ENCODE results near the gene SPDEF. TPM values are rescaled to one million over a fixed set of nuclear protein-coding genes. Genes with fewer than 3 reads are reported as not detected.

The SPDEF gene
- total RNA-seq, 1 donor, result not detected

- Histone ChIP-seq H2AFZ (ENCODE audit: low read length) (no peak overlapping the region), H4K20me1 (ENCODE audit: insufficient read depth, low read length) (peaks cover 9% of the 10 kb centered on the region)
- no peak for DNase-seq (ENCODE audit: insufficient read length, low spot score, missing footprints)
Measured at GRCh38 chr6:34570066-34570833, 14.1 kb upstream of the SPDEF start.

GRCh38 chr6:34569361-34569973, 13.3 kb upstream of the SPDEF start:
- TF ChIP-seq CTCF (IDR thresholded peaks at IDR 0.05; ENCODE audit: extremely low read depth, low read depth, low read length), result no peak
- H4K20me1 ChIP-seq (ENCODE audit: insufficient read depth, low read length), result peaks cover 7% of the 10 kb centered on the region
- no peak overlapping the region for H3K4me3 ChIP-seq (ENCODE audit: insufficient read depth, low read length)
- peak; percentile 59 for DNase-seq (ENCODE audit: insufficient read length, low spot score, missing footprints)
- H3K27me3 ChIP-seq (ENCODE audit: insufficient read depth, low read length), result peaks cover 3% of the 10 kb centered on the region
- H3K79me2 ChIP-seq (ENCODE audit: insufficient read depth, low read length), result no peaks in the 10 kb centered on the region
- no peaks in the 10 kb centered on the region for H3K36me3 ChIP-seq (ENCODE audit: insufficient read depth, low read length)
- H3K4me1 ChIP-seq (ENCODE audit: insufficient read depth, low read length), result no peaks in the 10 kb centered on the region
- no peak overlapping the region for H3K27ac ChIP-seq (ENCODE audit: low read depth, low read length)
- no peak overlapping the region for H2AFZ ChIP-seq (ENCODE audit: low read length)
- no peaks in the 10 kb centered on the region for H3K9me3 ChIP-seq (ENCODE audit: low read depth, low read length)
- H3K4me2 ChIP-seq (ENCODE audit: insufficient read depth, low read length), result no peak overlapping the region

More at GRCh38 chr6:34570066-34570833, 14.1 kb upstream of the SPDEF start:
- H3K4me1 ChIP-seq (ENCODE audit: insufficient read depth, low read length), result no peaks in the 10 kb centered on the region
- no peak overlapping the region for H3K4me2 ChIP-seq (ENCODE audit: insufficient read depth, low read length)
- H3K27ac ChIP-seq (ENCODE audit: low read depth, low read length), result no peak overlapping the region
- no peaks in the 10 kb centered on the region for H3K79me2 ChIP-seq (ENCODE audit: insufficient read depth, low read length)
- no peak for TF ChIP-seq CTCF (IDR thresholded peaks at IDR 0.05; ENCODE audit: extremely low read depth, low read depth, low read length)
- no peaks in the 10 kb centered on the region for H3K9me3 ChIP-seq (ENCODE audit: low read depth, low read length)
- no peaks in the 10 kb centered on the region for H3K36me3 ChIP-seq (ENCODE audit: insufficient read depth, low read length)
- H3K4me3 ChIP-seq (ENCODE audit: insufficient read depth, low read length), result no peak overlapping the region
- H3K27me3 ChIP-seq (ENCODE audit: insufficient read depth, low read length), result peaks cover 3% of the 10 kb centered on the region

- Histone ChIP-seq H3K4me1 (ENCODE audit: insufficient read depth, low read length) (no peaks in the 10 kb centered on the region), H4K20me1 (ENCODE audit: insufficient read depth, low read length) (peaks cover 4% of the 10 kb centered on the region), H3K36me3 (ENCODE audit: insufficient read depth, low read length) (no peaks in the 10 kb centered on the region), H3K9me3 (ENCODE audit: low read depth, low read length) (no peaks in the 10 kb centered on the region), H3K27ac (ENCODE audit: low read depth, low read length) (no peak overlapping the region), H2AFZ (ENCODE audit: low read length) (no peak overlapping the region), H3K79me2 (ENCODE audit: insufficient read depth, low read length) (no peaks in the 10 kb centered on the region), H3K4me2 (ENCODE audit: insufficient read depth, low read length) (no peak overlapping the region), H3K4me3 (ENCODE audit: insufficient read depth, low read length) (no peak overlapping the region), H3K27me3 (ENCODE audit: insufficient read depth, low read length) (peaks cover 3% of the 10 kb centered on the region)
- TF ChIP-seq CTCF (IDR thresholded peaks at IDR 0.05; ENCODE audit: extremely low read depth, low read depth, low read length), result no peak
- DNase-seq (ENCODE audit: insufficient read length, low spot score, missing footprints), result peak; percentile 84
Measured at GRCh38 chr6:34568341-34569201, 12.4 kb upstream of the SPDEF start.

All from osteoblast (primary cell).